22Rv1 (cell line): ENCODE results near the gene C17orf78.

Experiments used
- CTCF ChIP-seq: fragments of 450-650 bp; IDR thresholded peaks from 2 replicates; pipeline ENCODE4 v1.5.1; 2017; ENCODE audit warnings: mild to moderate bottlenecking
- ZFX ChIP-seq: fragments of 450-650 bp; IDR thresholded peaks from 2 replicates; pipeline ENCODE4 v1.6.1; 2017; ENCODE audit warnings: antibody characterized with exemption, borderline replicate concordance

GRCh38 chr17:37373530-37374159, 2.1 kb upstream of the C17orf78 start:
- TF ChIP-seq CTCF (peak; percentile 96), ZFX (no peak)
